IPS-20b (cell line): ENCODE results near the gene FAM118A.
"Not testable (repeated sequence)": the region's sequence is repeated elsewhere in the genome, so short reads cannot be mapped to it uniquely, and the experiment has no call there.

Experiments
- H3K27ac ChIP-seq: one replicate; pipeline ENCODE4 v1.5.1; 2013; ENCODE audit warnings: low read length
- H3K27me3 ChIP-seq: 2 replicates; pipeline ENCODE4 v1.6.1; 2013; ENCODE audit warnings: mild to moderate bottlenecking, low read length, inconsistent platforms; ENCODE audit not compliant: insufficient read depth
- H3K36me3 ChIP-seq: 2 replicates; pipeline ENCODE4 v1.6.1; 2013; ENCODE audit warnings: low read depth, mild to moderate bottlenecking, inconsistent platforms, low read length, moderate library complexity; ENCODE audit not compliant: insufficient read depth
- H3K4me1 ChIP-seq: 2 replicates; pipeline ENCODE4 v1.6.1; 2013; ENCODE audit warnings: mild to moderate bottlenecking, control low read depth, inconsistent platforms, low read length, moderate library complexity; ENCODE audit not compliant: insufficient read depth
- H3K4me3 ChIP-seq: 2 replicates; pipeline ENCODE4 v1.5.1; 2013; ENCODE audit warnings: mild to moderate bottlenecking, low read length, inconsistent platforms
- H3K9ac ChIP-seq: 2 replicates; pipeline ENCODE4 v1.6.1; 2013; ENCODE audit warnings: low read depth, mild to moderate bottlenecking, inconsistent platforms, low read length, moderate library complexity
- H3K9me3 ChIP-seq: 2 replicates; pipeline ENCODE4 v1.6.1; 2013; ENCODE audit warnings: mild to moderate bottlenecking, low read depth, low read length, inconsistent platforms; ENCODE audit not compliant: insufficient read depth

Gene FAM118A

GRCh38 chr22:45335854-45336522 is 26.3 kb downstream of the FAM118A start:
- H3K4me3 ChIP-seq, result no peak overlapping the region
- no peaks in the 10 kb centered on the region for H3K9me3 ChIP-seq
- peaks cover 43% of the 10 kb centered on the region for H3K36me3 ChIP-seq
- no peak overlapping the region for H3K27ac ChIP-seq
- no peaks in the 10 kb centered on the region for H3K27me3 ChIP-seq
- H3K9ac ChIP-seq, result no peak overlapping the region
- H3K4me1 ChIP-seq, result no peaks in the 10 kb centered on the region

GRCh38 chr22:45336971-45337431 is 27.3 kb downstream of the FAM118A start:
- Histone ChIP-seq H3K36me3 (peaks cover 48% of the 10 kb centered on the region), H3K9me3 (no peaks in the 10 kb centered on the region), H3K27ac (no peak overlapping the region), H3K4me3 (no peak overlapping the region), H3K4me1 (no peaks in the 10 kb centered on the region), H3K27me3 (no peaks in the 10 kb centered on the region), H3K9ac (no peak overlapping the region)

- H3K27ac ChIP-seq, result no peak overlapping the region
- peaks cover 43% of the 10 kb centered on the region for H3K36me3 ChIP-seq
Measured at GRCh38 chr22:45337536-45337935, 27.8 kb downstream of the FAM118A start.

GRCh38 chr22:45338795-45339194 is 29.1 kb downstream of the FAM118A start:
- H3K9me3 ChIP-seq, result no peaks in the 10 kb centered on the region
- no peak overlapping the region for H3K9ac ChIP-seq
- no peak overlapping the region for H3K4me3 ChIP-seq
- no peak overlapping the region for H3K27ac ChIP-seq
- no peaks in the 10 kb centered on the region for H3K4me1 ChIP-seq
- H3K27me3 ChIP-seq, result no peaks in the 10 kb centered on the region
- peaks cover 41% of the 10 kb centered on the region for H3K36me3 ChIP-seq

More at GRCh38 chr22:45337536-45337935, 27.8 kb downstream of the FAM118A start:
- H3K9me3 ChIP-seq, result no peaks in the 10 kb centered on the region
- no peak overlapping the region for H3K9ac ChIP-seq
- H3K4me1 ChIP-seq, result no peaks in the 10 kb centered on the region
- H3K4me3 ChIP-seq, result no peak overlapping the region
- H3K27me3 ChIP-seq, result no peaks in the 10 kb centered on the region

GRCh38 chr22:45340323-45340722 is 30.6 kb downstream of the FAM118A start:
- Histone ChIP-seq H3K4me3 (no peak overlapping the region), H3K27ac (no peak overlapping the region), H3K27me3 (no peaks in the 10 kb centered on the region), H3K9ac (no peak overlapping the region), H3K9me3 (no peaks in the 10 kb centered on the region), H3K4me1 (no peaks in the 10 kb centered on the region), H3K36me3 (peaks cover 31% of the 10 kb centered on the region)

- Histone ChIP-seq H3K4me1 (no peaks in the 10 kb centered on the region), H3K9me3 (no peaks in the 10 kb centered on the region), H3K27ac (no peak overlapping the region), H3K36me3 (peaks cover 20% of the 10 kb centered on the region), H3K27me3 (no peaks in the 10 kb centered on the region), H3K4me3 (no peak overlapping the region), H3K9ac (no peak overlapping the region)
Measured at GRCh38 chr22:45341498-45341897, 31.8 kb downstream of the FAM118A start.

GRCh38 chr22:45343143-45343542 is 33.4 kb downstream of the FAM118A start:
- no peak overlapping the region for H3K4me3 ChIP-seq
- H3K4me1 ChIP-seq, result no peaks in the 10 kb centered on the region
- no peak overlapping the region for H3K9ac ChIP-seq
- H3K27ac ChIP-seq, result no peak overlapping the region
- H3K27me3 ChIP-seq, result no peaks in the 10 kb centered on the region
- H3K36me3 ChIP-seq, result peaks cover 20% of the 10 kb centered on the region
- no peaks in the 10 kb centered on the region for H3K9me3 ChIP-seq

- peaks cover 20% of the 10 kb centered on the region for H3K36me3 ChIP-seq
Measured at GRCh38 chr22:45344334-45344733, 34.6 kb downstream of the FAM118A start.

GRCh38 chr22:45349916-45350315 is 40.2 kb downstream of the FAM118A start:
- Histone ChIP-seq H3K27ac (no peak overlapping the region), H3K9ac (no peak overlapping the region), H3K36me3 (no peaks in the 10 kb centered on the region), H3K4me3 (no peak overlapping the region), H3K27me3 (no peaks in the 10 kb centered on the region), H3K9me3 (no peaks in the 10 kb centered on the region), H3K4me1 (no peaks in the 10 kb centered on the region)

More at GRCh38 chr22:45344334-45344733, 34.6 kb downstream of the FAM118A start:
- Histone ChIP-seq H3K9me3 (no peaks in the 10 kb centered on the region), H3K27me3 (no peaks in the 10 kb centered on the region), H3K4me3 (no peak overlapping the region), H3K9ac (no peak overlapping the region), H3K27ac (no peak overlapping the region), H3K4me1 (no peaks in the 10 kb centered on the region)

GRCh38 chr22:45351956-45352355 is 42.2 kb downstream of the FAM118A start:
- Histone ChIP-seq H3K27me3 (no peaks in the 10 kb centered on the region), H3K4me1 (no peaks in the 10 kb centered on the region), H3K9ac (no peak overlapping the region), H3K9me3 (no peaks in the 10 kb centered on the region), H3K27ac (no peak overlapping the region), H3K4me3 (no peak overlapping the region), H3K36me3 (no peaks in the 10 kb centered on the region)

GRCh38 chr22:45352757-45353156 is 43.0 kb downstream of the FAM118A start:
- H3K27ac ChIP-seq, H3K9me3 ChIP-seq, H3K4me1 ChIP-seq, H3K4me3 ChIP-seq, H3K36me3 ChIP-seq, H3K9ac ChIP-seq, H3K27me3 ChIP-seq: not testable (repeated sequence)

- no peak overlapping the region for H3K27ac ChIP-seq
- no peak overlapping the region for H3K9ac ChIP-seq
- H3K9me3 ChIP-seq, result no peaks in the 10 kb centered on the region
- H3K36me3 ChIP-seq, result no peaks in the 10 kb centered on the region
- no peak overlapping the region for H3K4me3 ChIP-seq
- H3K27me3 ChIP-seq, result no peaks in the 10 kb centered on the region
- no peaks in the 10 kb centered on the region for H3K4me1 ChIP-seq
Measured at GRCh38 chr22:45353786-45354185, 44.1 kb downstream of the FAM118A start.
